Liver (tissue), 9 donors: ENCODE measurements around the gene DOCK10. TPM values are rescaled to one million over a fixed set of nuclear protein-coding genes. Genes with fewer than 3 reads are reported as not detected.

Experiments used
- DNase-seq: peaks from one replicate; pipeline ENCODE4 v3.0.0-alpha.2; 2017; ENCODE audit warnings: low spot score
- H3K27ac ChIP-seq, 2 donors: one replicate each; pipeline ENCODE4 v1.7.0; 2013; ENCODE audit warnings: inconsistent platforms in 2 of 2, low read length in 2 of 2, control low read depth in 1 of 2, low read depth in 1 of 2, mild to moderate bottlenecking in 1 of 2
- H3K27me3 ChIP-seq, 4 donors: one replicate each; pipeline versions ENCODE4 v1.6.1 to v1.7.0; 2013; ENCODE audit warnings: low read length in 3 of 4, inconsistent platforms in 1 of 4, mild to moderate bottlenecking in 1 of 4, moderate library complexity in 1 of 4; ENCODE audit not compliant: control insufficient read depth in 4 of 4, insufficient read depth in 4 of 4
- H3K36me3 ChIP-seq, 4 donors: one replicate each; pipeline versions ENCODE4 v1.6.1 to v1.7.0; 2013; ENCODE audit warnings: low read length in 3 of 4, mild to moderate bottlenecking in 3 of 4, low read depth in 1 of 4, moderate library complexity in 1 of 4; ENCODE audit not compliant: control insufficient read depth in 4 of 4, insufficient read depth in 3 of 4
- H3K4me1 ChIP-seq, 4 donors: one replicate each; pipeline versions ENCODE4 v1.6.1 to v1.7.0; 2013; ENCODE audit warnings: low read length in 3 of 4, mild to moderate bottlenecking in 3 of 4, moderate library complexity in 1 of 4; ENCODE audit not compliant: control insufficient read depth in 4 of 4, insufficient read depth in 4 of 4
- H3K4me3 ChIP-seq, 3 donors: one replicate each; pipeline versions ENCODE4 v1.6.1 to v1.7.0; 2013; ENCODE audit warnings: low read length in 3 of 3, control low read depth in 1 of 3, low read depth in 1 of 3, mild to moderate bottlenecking in 1 of 3
- H3K9ac ChIP-seq, 2 donors: one replicate each; pipeline ENCODE4 v1.7.0; 2013; ENCODE audit warnings: low read length in 2 of 2, mild to moderate bottlenecking in 2 of 2, moderate library complexity in 2 of 2, control low read depth in 1 of 2, low read depth in 1 of 2
- H3K9me3 ChIP-seq, 4 donors: one replicate each; pipeline versions ENCODE4 v1.6.1 to v1.7.0; 2013; ENCODE audit warnings: low read length in 3 of 4; ENCODE audit not compliant: control insufficient read depth in 4 of 4
- EGR1 ChIP-seq, 2 donors: IDR thresholded peaks; 2 replicates each; pipeline ENCODE4 v1.6.1; 2016 to 2018; ENCODE audit warnings: antibody characterized with exemption in 2 of 2, low read depth in 2 of 2
- FOXA1 ChIP-seq: IDR thresholded peaks from 2 replicates; pipeline ENCODE4 v1.6.1; 2016; ENCODE audit warnings: antibody characterized with exemption
- FOXA2 ChIP-seq: IDR thresholded peaks from 2 replicates; pipeline ENCODE4 v1.6.1; 2016; ENCODE audit warnings: antibody characterized with exemption
- GABPA ChIP-seq, 2 donors: IDR thresholded peaks in 1 of 2; conservative IDR thresholded peaks in 1 of 2; 2 replicates each; pipeline ENCODE4 v1.6.1; 2016; ENCODE audit warnings: antibody characterized with exemption in 2 of 2, mild to moderate bottlenecking in 1 of 2, moderate library complexity in 1 of 2
- HNF4A ChIP-seq, 2 donors: conservative IDR thresholded peaks; 2 replicates each; pipeline ENCODE4 v1.6.1; 2016; ENCODE audit warnings: antibody characterized with exemption in 2 of 2, mild to moderate bottlenecking in 2 of 2
- HNF4G ChIP-seq: IDR thresholded peaks from 2 replicates; pipeline ENCODE4 v1.6.1; 2016; ENCODE audit warnings: antibody characterized with exemption
- JUND ChIP-seq, 2 donors: IDR thresholded peaks; 2 replicates each; pipeline ENCODE4 v1.6.1; 2016; ENCODE audit warnings: antibody characterized with exemption in 2 of 2
- NR2F2 ChIP-seq: IDR thresholded peaks from 2 replicates; pipeline ENCODE4 v1.6.1; 2016; ENCODE audit warnings: antibody characterized with exemption
- RAD21 ChIP-seq, 2 donors: IDR thresholded peaks; 2 replicates each; pipeline ENCODE4 v1.6.1; 2016; ENCODE audit warnings: antibody characterized with exemption in 2 of 2, mild to moderate bottlenecking in 2 of 2
- REST ChIP-seq: IDR thresholded peaks from 2 replicates; pipeline ENCODE4 v1.6.1; 2016; ENCODE audit warnings: antibody characterized with exemption, mild to moderate bottlenecking
- RXRA ChIP-seq, 2 donors: IDR thresholded peaks; 2 replicates each; pipeline ENCODE4 v1.6.1; 2017 to 2018; ENCODE audit warnings: antibody characterized with exemption in 2 of 2, mild to moderate bottlenecking in 1 of 2
- SP1 ChIP-seq: IDR thresholded peaks from 2 replicates; pipeline ENCODE4 v1.6.1; 2018; ENCODE audit warnings: antibody characterized with exemption, mild to moderate bottlenecking
- TAF1 ChIP-seq: conservative IDR thresholded peaks from 2 replicates; pipeline ENCODE4 v1.6.1; 2016; ENCODE audit warnings: antibody characterized with exemption, mild to moderate bottlenecking
- YY1 ChIP-seq: IDR thresholded peaks from 2 replicates; pipeline ENCODE4 v1.6.1; 2016; ENCODE audit warnings: antibody characterized with exemption, mild to moderate bottlenecking
- ZBTB33 ChIP-seq: IDR thresholded peaks from 2 replicates; pipeline ENCODE4 v1.6.1; 2016; ENCODE audit warnings: antibody characterized with exemption
- WGBS: extraction: QIAGEN DNeasy Blood & Tissue Kit; methylation state at CpG from one replicate; pipeline ENCODE4 v1.1.7; 2013; 5-methylcytosine and 5-hydroxymethylcytosine counted together
- polyA plus RNA-seq, 2 donors: library from polyadenylated mRNA; stranded (reverse) in 1 of 2; unstranded in 1 of 2; fragments of 200-250 nt in 1 of 2; fragments of >200 nt in 1 of 2; fragmentation: Nextera tagmentation in 1 of 2; extraction: Ambion mirVana in 1 of 2; gene quantifications; one replicate each; pipeline versions ENCODE4 v1.2.1 to v1.2.3, GENCODE V29; 2013 to 2015
- total RNA-seq, 2 donors: library from RNA; depleted of rRNA; stranded (reverse); fragments of >200 nt; gene quantifications; one replicate each; pipeline ENCODE4 v1.2.3, GENCODE V29; 2014
- TF ChIP-seq, protein P1 (sequence below): IDR thresholded peaks from 2 replicates; pipeline ENCODE4 v1.6.1; 2016; ENCODE audit warnings: antibody characterized with exemption
- TF ChIP-seq, protein P2 (sequence below): fragments of 150-350 bp; IDR thresholded peaks from 2 replicates; pipeline ENCODE4 v1.5.1; 2017; ENCODE audit warnings: improper control_type of control experiment, low read depth, low read length; ENCODE audit not compliant: missing input control
- TF ChIP-seq, protein P3 (sequence below): IDR thresholded peaks from 2 replicates; pipeline ENCODE4 v1.6.1; 2016; ENCODE audit warnings: antibody characterized with exemption
- donor health status: healthy.
- donor health status: healthy.
- donor health status: healthy.
- donor health status: healthy.
- donor health status: healthy.

Gene DOCK10
- total and polyA plus RNA-seq, 4 donors, result 1.2 to 15.3 (median 6.8) TPM

DNA sequence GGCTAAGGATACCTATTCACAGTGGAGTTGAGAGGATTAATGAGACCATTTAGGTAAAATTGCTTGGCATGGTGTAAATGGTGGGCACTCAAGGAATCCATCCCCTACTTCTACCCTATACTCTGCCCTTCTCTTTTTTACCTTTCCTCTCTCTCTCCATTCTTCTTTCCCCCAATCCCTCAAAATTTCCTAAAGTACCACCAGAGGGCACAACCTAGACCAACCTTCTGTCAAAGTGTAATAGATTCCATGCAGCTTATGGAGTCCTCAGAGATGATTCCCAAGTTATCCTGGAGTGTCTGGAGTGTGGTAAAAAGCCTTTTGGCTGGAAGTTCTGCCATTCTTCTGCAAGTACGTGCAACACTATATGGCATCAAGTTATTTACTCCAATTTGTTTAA is 293.1 kb downstream of the DOCK10 start:
- Histone ChIP-seq H3K36me3 (no peaks in the 10 kb centered on the region), H3K27me3 (no peaks in the 10 kb centered on the region), H3K4me3 (no peak overlapping the region), H3K9me3 (no peaks in the 10 kb centered on the region), H3K27ac (no peak overlapping the region), H3K9ac (no peak overlapping the region), H3K4me1 (no peaks in the 10 kb centered on the region)
- TF ChIP-seq HNF4G, result no peak
- no peak for TF ChIP-seq FOXA2
- no peak for TF ChIP-seq SP1
- TF ChIP-seq, protein P1, sequence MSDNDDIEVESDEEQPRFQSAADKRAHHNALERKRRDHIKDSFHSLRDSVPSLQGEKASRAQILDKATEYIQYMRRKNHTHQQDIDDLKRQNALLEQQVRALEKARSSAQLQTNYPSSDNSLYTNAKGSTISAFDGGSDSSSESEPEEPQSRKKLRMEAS, result no peak
- TF ChIP-seq, protein P2, sequence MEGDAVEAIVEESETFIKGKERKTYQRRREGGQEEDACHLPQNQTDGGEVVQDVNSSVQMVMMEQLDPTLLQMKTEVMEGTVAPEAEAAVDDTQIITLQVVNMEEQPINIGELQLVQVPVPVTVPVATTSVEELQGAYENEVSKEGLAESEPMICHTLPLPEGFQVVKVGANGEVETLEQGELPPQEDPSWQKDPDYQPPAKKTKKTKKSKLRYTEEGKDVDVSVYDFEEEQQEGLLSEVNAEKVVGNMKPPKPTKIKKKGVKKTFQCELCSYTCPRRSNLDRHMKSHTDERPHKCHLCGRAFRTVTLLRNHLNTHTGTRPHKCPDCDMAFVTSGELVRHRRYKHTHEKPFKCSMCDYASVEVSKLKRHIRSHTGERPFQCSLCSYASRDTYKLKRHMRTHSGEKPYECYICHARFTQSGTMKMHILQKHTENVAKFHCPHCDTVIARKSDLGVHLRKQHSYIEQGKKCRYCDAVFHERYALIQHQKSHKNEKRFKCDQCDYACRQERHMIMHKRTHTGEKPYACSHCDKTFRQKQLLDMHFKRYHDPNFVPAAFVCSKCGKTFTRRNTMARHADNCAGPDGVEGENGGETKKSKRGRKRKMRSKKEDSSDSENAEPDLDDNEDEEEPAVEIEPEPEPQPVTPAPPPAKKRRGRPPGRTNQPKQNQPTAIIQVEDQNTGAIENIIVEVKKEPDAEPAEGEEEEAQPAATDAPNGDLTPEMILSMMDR, result peak; percentile 29
- peak; percentile 63 to 73 for TF ChIP-seq RAD21 (IDR thresholded peaks at IDR 0.05)
- 42% methylated on average over 1 of the region's 1 CpG for WGBS
- no peak for DNase-seq

DNA sequence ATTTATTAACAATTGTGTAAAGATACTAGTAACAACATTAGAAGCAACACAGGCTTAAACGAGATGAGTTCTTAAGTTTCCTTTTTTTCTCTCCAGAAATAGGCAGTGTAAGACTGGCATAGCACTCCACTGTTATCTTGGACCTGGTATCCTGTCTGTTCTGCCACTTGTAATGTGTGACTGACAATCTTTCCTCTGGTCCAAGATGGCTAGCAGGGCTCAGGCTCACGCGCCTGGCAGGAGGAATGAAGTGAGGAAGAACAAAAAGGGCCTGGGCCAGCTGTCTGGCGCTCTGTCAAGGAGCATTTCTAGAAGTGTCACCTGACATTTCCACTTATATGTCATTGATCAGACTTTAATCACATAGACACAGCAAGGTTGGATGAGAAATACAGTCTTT is 294.5 kb downstream of the DOCK10 start:
- no peaks in the 10 kb centered on the region for H3K36me3 ChIP-seq
- no peak for DNase-seq
- 84% methylated on average over 4 of the region's 4 CpGs for WGBS
- H3K4me3 ChIP-seq, result no peak overlapping the region
- TF ChIP-seq JUND (IDR thresholded peaks at IDR 0.05) (no peak), HNF4A (conservative IDR thresholded peaks at IDR 0.05) (no peak), RAD21 (IDR thresholded peaks at IDR 0.05) (no peak), NR2F2 (no peak), HNF4G (no peak), FOXA1 (no peak), REST (no peak), SP1 (no peak), RXRA (IDR thresholded peaks at IDR 0.05) (no peak), TAF1 (no peak), EGR1 (IDR thresholded peaks at IDR 0.05; ENCODE audit: low read depth in 2 of 2) (no peak), YY1 (no peak), FOXA2 (no peak), GABPA (IDR thresholded peaks at IDR 0.05 in 1 of 2, conservative IDR thresholded peaks at IDR 0.05 in 1 of 2) (no peak), ZBTB33 (no peak)
- TF ChIP-seq, protein P2, result no peak
- TF ChIP-seq, protein P1, result no peak
- TF ChIP-seq, protein P3, sequence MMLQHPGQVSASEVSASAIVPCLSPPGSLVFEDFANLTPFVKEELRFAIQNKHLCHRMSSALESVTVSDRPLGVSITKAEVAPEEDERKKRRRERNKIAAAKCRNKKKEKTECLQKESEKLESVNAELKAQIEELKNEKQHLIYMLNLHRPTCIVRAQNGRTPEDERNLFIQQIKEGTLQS, result no peak
- no peaks in the 10 kb centered on the region for H3K9me3 ChIP-seq
- H3K27ac ChIP-seq, result no peak overlapping the region
- no peaks in the 10 kb centered on the region for H3K27me3 ChIP-seq
- H3K9ac ChIP-seq, result no peak overlapping the region
- H3K4me1 ChIP-seq, result no peaks in the 10 kb centered on the region
